Osteocyte (in vitro differentiated cells): ENCODE measurements around the gene SLC6A19. TPM values are rescaled to one million over a fixed set of nuclear protein-coding genes. Genes with fewer than 3 reads are reported as not detected.

Experiments used
- DNase-seq: peaks from one replicate; pipeline ENCODE4 v3.0.0; 2021; ENCODE audit warnings: mixed read lengths; ENCODE audit not compliant: unreplicated experiment; ENCODE audit errors: extremely low spot score
- H3K27ac Mint-ChIP-seq: one replicate; pipeline ENCODE4 v1.8.0; 2021; ENCODE audit warnings: mild to moderate bottlenecking, mixed read lengths; ENCODE audit not compliant: unreplicated experiment
- H3K27me3 Mint-ChIP-seq: one replicate; pipeline ENCODE4 v1.8.0; 2021; ENCODE audit warnings: mixed read lengths; ENCODE audit not compliant: unreplicated experiment
- H3K36me3 Mint-ChIP-seq: one replicate; pipeline ENCODE4 v1.8.0; 2021; ENCODE audit warnings: mixed read lengths; ENCODE audit not compliant: unreplicated experiment
- H3K4me1 Mint-ChIP-seq: one replicate; pipeline ENCODE4 v1.8.0; 2021; ENCODE audit warnings: mixed read lengths; ENCODE audit not compliant: unreplicated experiment
- H3K4me3 Mint-ChIP-seq: one replicate; pipeline ENCODE4 v1.8.0; 2021; ENCODE audit warnings: mild to moderate bottlenecking, moderate library complexity, mixed read lengths; ENCODE audit not compliant: unreplicated experiment
- H3K9me3 Mint-ChIP-seq: one replicate; pipeline ENCODE4 v1.8.0; 2021; ENCODE audit warnings: mixed read lengths; ENCODE audit not compliant: unreplicated experiment
- CTCF ChIP-seq: fragments of 200-600 bp; sonication (generic); IDR thresholded peaks from 2 replicates; pipeline ENCODE4 v1.5.0; 2021; ENCODE audit warnings: antibody characterized with exemption, mild to moderate bottlenecking, moderate library complexity
- total RNA-seq: library from RNA; stranded (reverse); gene quantifications from 2 replicates; pipeline ENCODE4 v1.2.1, GENCODE V29; 2021

Gene SLC6A19
- total RNA-seq, 1 donor from 2014 or later: not detected

- H3K27ac Mint-ChIP-seq: no peak overlapping the region
- no peak overlapping the region for H3K4me3 Mint-ChIP-seq
- no peaks in the 10 kb centered on the region for H3K36me3 Mint-ChIP-seq
- H3K9me3 Mint-ChIP-seq: no peaks in the 10 kb centered on the region
- no peaks in the 10 kb centered on the region for H3K4me1 Mint-ChIP-seq
- peaks cover 15% of the 10 kb centered on the region for H3K27me3 Mint-ChIP-seq
- no peak for TF ChIP-seq CTCF
- no peak for DNase-seq
Observed at GRCh38 chr5:1206521-1207412, 5.4 kb downstream of the SLC6A19 start.

DNA sequence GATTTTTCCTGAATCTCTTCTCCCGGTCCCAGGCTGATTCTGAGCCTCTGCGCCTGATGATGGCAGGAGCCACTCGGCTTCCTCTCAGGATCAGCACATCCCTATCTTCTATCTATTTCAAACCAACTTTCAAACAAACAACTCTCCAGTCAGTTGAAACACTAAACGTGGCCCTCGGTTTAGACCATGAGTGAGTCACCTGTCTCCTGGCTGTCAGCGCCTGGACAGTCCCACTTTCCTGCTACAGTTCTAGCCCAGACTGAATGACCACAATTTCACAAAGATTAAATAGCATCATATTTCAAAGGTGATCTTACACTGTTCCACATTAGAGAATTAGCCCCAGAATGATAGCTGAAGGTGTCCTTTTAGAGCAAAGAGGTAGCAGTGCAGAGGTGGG is 6.2 kb downstream of the SLC6A19 start:
- Mint-ChIP-seq H3K4me3 (no peak overlapping the region), H3K4me1 (no peaks in the 10 kb centered on the region), H3K36me3 (no peaks in the 10 kb centered on the region), H3K9me3 (no peaks in the 10 kb centered on the region), H3K27ac (no peak overlapping the region), H3K27me3 (peaks cover 15% of the 10 kb centered on the region)
- TF ChIP-seq CTCF: no peak
- no peak for DNase-seq

DNA sequence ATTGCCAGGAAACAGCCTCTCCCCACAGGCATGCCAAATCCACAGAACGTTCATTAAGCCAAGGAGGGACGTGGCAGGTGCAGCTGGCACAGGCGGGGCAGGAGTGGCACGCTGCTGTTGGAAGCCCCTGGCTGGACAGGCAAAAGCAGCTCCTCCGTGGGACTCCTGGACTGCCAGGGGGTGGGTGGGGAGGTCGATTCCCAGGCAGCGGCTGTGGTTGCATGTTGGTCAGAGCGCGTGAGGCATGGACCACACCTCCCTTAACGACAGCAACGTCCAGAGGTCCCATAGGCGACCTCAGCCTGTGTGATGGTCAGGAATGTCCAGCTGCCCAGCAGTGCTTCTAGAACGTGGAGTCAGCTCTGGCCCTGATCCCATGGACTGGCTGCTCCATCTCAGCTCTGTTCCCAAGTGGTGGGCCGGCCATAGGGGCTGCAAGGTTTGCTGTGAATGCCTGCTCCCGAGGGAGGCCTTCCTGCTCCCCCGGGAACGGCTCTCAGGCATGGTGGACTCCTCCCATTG is 6.9 kb downstream of the SLC6A19 start:
- Mint-ChIP-seq H3K4me1 (no peaks in the 10 kb centered on the region), H3K27ac (no peak overlapping the region)

GRCh38 chr5:1208743-1209488 is 7.5 kb downstream of the SLC6A19 start:
- H3K4me3 Mint-ChIP-seq: no peak overlapping the region
- no peaks in the 10 kb centered on the region for H3K4me1 Mint-ChIP-seq
- DNase-seq: no peak
- TF ChIP-seq CTCF: peak; percentile 52
- H3K36me3 Mint-ChIP-seq: no peaks in the 10 kb centered on the region
- peaks cover 15% of the 10 kb centered on the region for H3K27me3 Mint-ChIP-seq
- no peak overlapping the region for H3K27ac Mint-ChIP-seq
- no peaks in the 10 kb centered on the region for H3K9me3 Mint-ChIP-seq

More for the DNA sequence above, 6.9 kb downstream of the SLC6A19 start:
- no peaks in the 10 kb centered on the region for H3K9me3 Mint-ChIP-seq
- peaks cover 15% of the 10 kb centered on the region for H3K27me3 Mint-ChIP-seq
- no peak for TF ChIP-seq CTCF
- no peak overlapping the region for H3K4me3 Mint-ChIP-seq
- DNase-seq: no peak
- H3K36me3 Mint-ChIP-seq: no peaks in the 10 kb centered on the region

DNA sequence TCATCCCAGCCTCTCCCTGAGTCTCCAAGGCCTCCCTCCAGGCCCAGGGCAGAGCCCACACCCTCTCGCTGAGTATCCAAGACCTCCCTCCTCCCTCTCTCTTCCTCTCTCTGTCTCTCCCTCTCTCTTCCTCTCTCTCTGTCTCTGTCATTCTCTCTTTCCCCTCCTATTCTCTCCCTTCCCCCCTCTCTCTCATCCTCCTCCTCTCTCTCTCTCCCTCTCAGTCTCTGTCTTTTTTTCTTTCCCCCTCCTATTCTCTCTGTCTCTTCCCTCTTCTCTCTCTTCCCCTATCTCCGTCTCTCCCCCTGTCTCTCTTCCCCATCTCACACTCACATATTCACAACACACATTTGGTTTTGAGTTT is 8.1 kb downstream of the SLC6A19 start:
- Mint-ChIP-seq H3K27me3 (peaks cover 15% of the 10 kb centered on the region), H3K9me3 (no peaks in the 10 kb centered on the region), H3K36me3 (no peaks in the 10 kb centered on the region), H3K4me1 (no peaks in the 10 kb centered on the region), H3K27ac (no peak overlapping the region), H3K4me3 (no peak overlapping the region)
- DNase-seq: no peak
- no peak for TF ChIP-seq CTCF
